ENCODE results near the gene TRIP12. TPM values are rescaled to one million over a fixed set of nuclear protein-coding genes. Genes with fewer than 3 reads are reported as not detected.
"Not testable (repeated sequence)": the region's sequence is repeated elsewhere in the genome, so short reads cannot be mapped to it uniquely, and the experiment has no call there.

The TRIP12 gene
- total RNA-seq, 2 experiments from 2014 or later = 224 to 229 TPM

DNA sequence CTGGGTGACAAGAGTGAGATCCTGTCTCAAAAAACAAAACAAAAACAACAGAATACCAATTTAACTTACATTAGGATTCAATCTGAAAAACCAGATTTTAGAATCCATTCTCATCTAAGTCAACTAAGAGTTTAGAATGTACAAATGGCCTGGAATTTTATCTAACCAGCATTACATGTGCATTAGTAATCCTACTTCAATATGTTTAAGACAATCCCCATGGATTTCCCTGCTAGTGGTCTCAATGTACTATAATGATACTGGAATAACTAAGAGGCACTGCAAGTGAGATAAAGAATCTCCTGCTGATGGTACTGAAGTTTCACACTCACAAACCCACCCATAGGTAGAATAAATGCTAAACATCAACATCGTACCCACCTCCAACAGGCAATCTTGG is 153.6 kb downstream of the TRIP12 start:
- H3K36me3 Mint-ChIP-seq (ENCODE audit: low read depth) = peaks cover 63% of the 10 kb centered on the region
- no peak overlapping the region for H3K4me3 Mint-ChIP-seq
- no peak overlapping the region for H3K27ac Mint-ChIP-seq
- H3K9me3 Mint-ChIP-seq = no peaks in the 10 kb centered on the region
- DNase-seq = no peak
- no peaks in the 10 kb centered on the region for H3K27me3 Mint-ChIP-seq
- ChIA-PET POLR2A (no interaction called here), CTCF (no interaction called here)
- no peaks in the 10 kb centered on the region for H3K4me1 Mint-ChIP-seq

DNA sequence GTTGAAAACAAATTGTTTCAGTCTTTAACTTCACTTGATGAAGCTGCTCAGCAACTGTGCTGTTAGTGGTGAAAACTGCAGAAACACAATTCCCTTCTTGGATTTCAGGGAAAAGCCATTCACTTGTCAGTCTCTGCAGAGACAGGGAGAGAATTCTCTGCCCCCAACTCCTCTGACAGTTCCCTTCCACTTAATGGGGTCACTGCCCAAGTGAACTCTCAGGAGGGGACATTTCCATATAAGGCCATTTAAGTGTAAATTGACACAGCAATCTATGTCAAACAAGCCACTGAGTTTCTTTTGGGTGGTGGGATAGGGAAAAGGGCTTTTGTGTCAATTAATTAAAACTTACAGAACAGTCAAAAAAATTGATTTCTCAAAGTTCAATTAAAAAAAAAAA is 156.1 kb downstream of the TRIP12 start:
- no peaks in the 10 kb centered on the region for H3K4me1 Mint-ChIP-seq
- H3K4me3 Mint-ChIP-seq = no peak overlapping the region
- no peaks in the 10 kb centered on the region for H3K27me3 Mint-ChIP-seq
- H3K27ac Mint-ChIP-seq = no peak overlapping the region
- peaks cover 50% of the 10 kb centered on the region for H3K36me3 Mint-ChIP-seq (ENCODE audit: low read depth)
- no peak for DNase-seq
- CTCF ChIA-PET = no interaction called here
- no peaks in the 10 kb centered on the region for H3K9me3 Mint-ChIP-seq
- POLR2A ChIA-PET = no interaction called here

DNA sequence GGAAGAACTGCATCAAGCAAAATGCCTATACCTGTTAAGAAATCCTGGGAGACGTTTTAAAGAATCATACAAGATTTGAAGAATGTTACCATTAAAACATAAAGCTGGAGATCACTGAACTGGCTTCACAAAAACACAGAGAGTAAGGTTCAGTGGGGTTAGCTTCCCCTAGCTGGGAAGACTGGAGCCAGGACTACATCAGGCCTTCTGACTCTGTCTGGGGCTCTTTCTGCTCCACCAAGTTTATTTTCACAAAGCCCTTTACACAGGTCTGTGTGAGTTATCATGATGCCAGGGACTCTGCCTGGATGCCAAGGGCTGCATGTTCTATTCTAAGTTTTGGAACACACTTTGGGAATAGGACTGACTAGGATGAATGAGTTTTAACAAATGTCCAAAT is 160.1 kb downstream of the TRIP12 start:
- Mint-ChIP-seq H3K27ac (no peak overlapping the region), H3K27me3 (no peaks in the 10 kb centered on the region), H3K9me3 (no peaks in the 10 kb centered on the region), H3K4me1 (no peaks in the 10 kb centered on the region), H3K4me3 (no peak overlapping the region), H3K36me3 (ENCODE audit: low read depth) (peaks cover 23% of the 10 kb centered on the region)
- POLR2A ChIA-PET = no interaction called here
- CTCF ChIA-PET = interaction anchor here (0.7 kb wide), 1 partner anchor 19 kb away, joined by 3 read pairs; no protein-coding TSS in a partner anchor
- no peak for DNase-seq

DNA sequence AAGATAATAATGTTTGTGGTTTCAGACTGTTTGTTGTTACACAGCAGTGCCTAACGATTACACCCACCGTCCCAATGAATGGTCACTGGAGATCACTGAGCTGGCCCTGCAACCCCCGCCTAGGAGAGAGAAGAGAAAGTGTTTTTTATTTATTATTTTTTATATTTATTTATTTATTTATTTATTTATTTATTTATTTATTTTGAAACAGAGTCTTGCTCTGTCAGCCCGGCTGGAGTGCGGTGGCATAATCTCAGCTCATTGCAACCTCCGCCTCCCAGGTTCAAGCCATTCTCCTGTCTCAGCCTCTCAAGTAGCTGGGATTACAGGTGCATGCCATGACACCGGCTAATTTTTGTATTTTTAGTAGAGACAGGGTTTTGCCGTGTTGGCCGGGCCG is 164.3 kb downstream of the TRIP12 start:
- POLR2A ChIA-PET; H3K36me3 Mint-ChIP-seq (ENCODE audit: low read depth); H3K27ac Mint-ChIP-seq; H3K4me3 Mint-ChIP-seq; DNase-seq; H3K9me3 Mint-ChIP-seq; H3K27me3 Mint-ChIP-seq; H3K4me1 Mint-ChIP-seq: not testable (repeated sequence)
- CTCF ChIA-PET = interaction anchor here (1.6 kb wide), 1 partner anchor 43 kb away, joined by 3 read pairs; no protein-coding TSS in a partner anchor

DNA sequence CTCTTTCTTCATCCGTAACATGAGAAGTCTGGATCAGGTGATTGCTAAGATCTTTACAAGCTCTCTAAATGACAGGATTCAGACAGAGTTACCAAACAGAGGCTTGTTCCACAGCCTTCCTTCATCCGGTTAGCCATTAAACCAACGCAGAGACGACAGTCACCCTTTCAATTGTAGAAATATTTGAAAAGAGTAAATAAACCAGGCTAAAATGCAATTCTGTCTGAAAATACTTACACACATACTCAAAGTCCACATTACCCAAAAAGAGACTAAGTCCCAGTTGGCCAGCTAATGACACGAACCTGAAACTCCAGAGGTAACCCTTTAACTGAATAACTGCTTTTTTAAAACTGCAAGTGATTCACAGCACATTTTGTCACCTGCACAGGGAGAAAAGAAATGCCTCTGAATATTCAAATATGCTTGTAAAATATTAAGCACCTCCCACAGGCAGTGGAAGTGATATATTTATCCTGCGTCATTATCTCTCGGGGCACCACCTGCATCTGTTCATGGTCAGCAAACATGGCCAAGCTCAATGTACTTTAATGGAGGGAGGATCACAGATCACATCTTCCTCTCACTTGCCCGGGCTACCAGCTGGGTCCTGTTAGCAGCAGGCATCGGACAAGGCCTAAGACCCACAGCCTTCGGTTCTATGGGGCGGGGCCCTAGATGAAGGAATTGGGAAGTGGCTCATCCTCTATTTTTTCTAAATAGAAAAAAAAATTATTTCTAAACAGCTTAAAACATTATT is 168.7 kb downstream of the TRIP12 start:
- H3K27me3 Mint-ChIP-seq = no peaks in the 10 kb centered on the region
- no peaks in the 10 kb centered on the region for H3K4me1 Mint-ChIP-seq
- no peaks in the 10 kb centered on the region for H3K9me3 Mint-ChIP-seq
- DNase-seq = no peak
- ChIA-PET CTCF (no interaction called here), POLR2A (no interaction called here)
- no peak overlapping the region for H3K27ac Mint-ChIP-seq
- no peaks in the 10 kb centered on the region for H3K36me3 Mint-ChIP-seq (ENCODE audit: low read depth)
- no peak overlapping the region for H3K4me3 Mint-ChIP-seq

DNA sequence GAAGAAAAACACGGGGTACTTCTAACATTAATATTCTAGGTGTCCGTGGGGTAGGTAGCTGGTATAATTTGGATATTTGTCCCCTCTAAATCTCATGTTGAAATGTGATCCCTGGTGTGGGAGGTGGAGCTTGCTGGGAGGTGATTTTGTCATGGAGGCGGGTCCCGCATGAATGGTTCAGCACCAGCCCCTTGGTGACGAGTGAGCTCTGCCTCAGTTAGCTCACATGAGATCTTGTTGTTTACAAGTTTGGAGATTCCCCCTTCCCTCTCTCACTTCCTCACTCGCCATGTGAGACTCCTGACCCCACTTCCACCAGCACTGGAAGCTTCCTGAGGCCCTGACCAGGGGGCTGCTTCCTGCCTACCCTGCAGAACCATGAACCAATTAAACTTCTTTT is 172.0 kb downstream of the TRIP12 start:
- CTCF ChIA-PET = interaction anchor here (0.6 kb wide), 1 partner anchor 31 kb away, joined by 3 read pairs; no protein-coding TSS in a partner anchor
- no peak for DNase-seq
- no peaks in the 10 kb centered on the region for H3K9me3 Mint-ChIP-seq
- POLR2A ChIA-PET = no interaction called here
- H3K27ac Mint-ChIP-seq = no peak overlapping the region
- no peaks in the 10 kb centered on the region for H3K36me3 Mint-ChIP-seq (ENCODE audit: low read depth)
- no peak overlapping the region for H3K4me3 Mint-ChIP-seq
- H3K4me1 Mint-ChIP-seq = no peaks in the 10 kb centered on the region
- H3K27me3 Mint-ChIP-seq = no peaks in the 10 kb centered on the region

DNA sequence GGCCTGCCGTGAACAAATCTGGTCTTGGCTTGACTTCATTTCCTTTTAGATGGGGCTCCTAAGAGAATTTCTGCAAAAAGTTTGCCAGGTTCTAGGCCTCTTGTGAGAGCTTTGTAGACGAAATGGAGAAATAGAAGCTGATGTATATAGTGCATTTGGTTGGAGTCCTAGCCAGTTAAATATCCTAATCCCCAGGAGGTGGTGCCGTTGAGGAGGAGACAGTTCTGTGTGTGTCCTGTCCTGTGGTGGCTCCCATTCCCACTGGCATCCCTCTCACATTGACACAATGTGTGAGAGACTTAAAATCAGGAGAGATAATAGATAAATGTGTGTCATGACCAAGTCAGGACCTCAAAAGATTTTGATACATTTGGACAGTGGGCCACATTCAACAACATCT is 172.9 kb downstream of the TRIP12 start:
- ChIA-PET CTCF (no interaction called here), POLR2A (no interaction called here)
- Mint-ChIP-seq H3K4me1 (no peaks in the 10 kb centered on the region), H3K27me3 (no peaks in the 10 kb centered on the region), H3K27ac (no peak overlapping the region), H3K9me3 (no peaks in the 10 kb centered on the region), H3K36me3 (ENCODE audit: low read depth) (no peaks in the 10 kb centered on the region), H3K4me3 (no peak overlapping the region)
- no peak for DNase-seq

DNA sequence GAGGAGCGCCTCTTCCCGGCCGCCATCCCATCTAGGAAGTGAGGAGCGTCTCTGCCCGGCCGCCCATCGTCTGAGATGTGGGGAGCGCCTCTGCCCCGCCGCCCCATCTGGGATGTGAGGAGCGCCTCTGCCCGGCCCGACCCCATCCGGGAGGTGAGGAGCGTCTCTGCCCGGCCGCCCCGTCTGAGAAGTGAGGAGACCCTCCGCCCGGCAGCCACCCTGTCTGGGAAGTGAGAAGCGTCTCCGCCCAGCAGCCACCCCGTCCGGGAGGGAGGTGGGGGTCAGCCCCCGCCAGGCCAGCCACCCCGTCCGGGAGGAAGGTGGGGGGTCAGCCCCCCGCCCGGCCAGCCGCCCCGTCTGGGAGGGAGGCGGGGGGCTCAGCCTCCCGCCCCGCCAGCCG is 179.1 kb downstream of the TRIP12 start:
- H3K4me3 Mint-ChIP-seq; CTCF ChIA-PET; H3K4me1 Mint-ChIP-seq; H3K27me3 Mint-ChIP-seq; POLR2A ChIA-PET; H3K27ac Mint-ChIP-seq; H3K36me3 Mint-ChIP-seq (ENCODE audit: low read depth); DNase-seq; H3K9me3 Mint-ChIP-seq: not testable (repeated sequence)

DNA sequence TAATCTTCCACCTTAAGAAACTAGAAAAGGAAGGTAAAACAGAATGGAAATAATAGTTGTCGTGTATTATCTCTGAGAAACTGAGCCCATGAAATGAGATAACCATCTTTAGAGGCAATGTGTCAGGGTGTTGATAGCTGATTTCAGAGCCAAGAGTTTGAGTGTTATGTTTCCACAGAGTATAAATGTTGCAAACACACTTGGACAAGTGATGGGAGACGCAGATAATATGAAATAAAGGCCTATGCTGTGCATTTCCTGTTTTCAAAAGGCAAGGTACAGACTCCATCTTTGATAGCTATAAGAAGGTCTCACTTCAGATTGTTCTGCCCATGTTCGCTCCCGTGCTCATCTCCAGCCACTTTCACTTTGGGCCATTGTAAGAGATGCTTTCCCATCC is 181.5 kb downstream of the TRIP12 start:
- peaks cover 6% of the 10 kb centered on the region for H3K36me3 Mint-ChIP-seq (ENCODE audit: low read depth)
- H3K27me3 Mint-ChIP-seq = peaks cover 3% of the 10 kb centered on the region
- no peaks in the 10 kb centered on the region for H3K4me1 Mint-ChIP-seq
- no peak for DNase-seq
- peaks cover 18% of the 10 kb centered on the region for H3K9me3 Mint-ChIP-seq
- no peak overlapping the region for H3K27ac Mint-ChIP-seq
- H3K4me3 Mint-ChIP-seq = no peak overlapping the region
- CTCF ChIA-PET = no interaction called here
- POLR2A ChIA-PET = no interaction called here

DNA sequence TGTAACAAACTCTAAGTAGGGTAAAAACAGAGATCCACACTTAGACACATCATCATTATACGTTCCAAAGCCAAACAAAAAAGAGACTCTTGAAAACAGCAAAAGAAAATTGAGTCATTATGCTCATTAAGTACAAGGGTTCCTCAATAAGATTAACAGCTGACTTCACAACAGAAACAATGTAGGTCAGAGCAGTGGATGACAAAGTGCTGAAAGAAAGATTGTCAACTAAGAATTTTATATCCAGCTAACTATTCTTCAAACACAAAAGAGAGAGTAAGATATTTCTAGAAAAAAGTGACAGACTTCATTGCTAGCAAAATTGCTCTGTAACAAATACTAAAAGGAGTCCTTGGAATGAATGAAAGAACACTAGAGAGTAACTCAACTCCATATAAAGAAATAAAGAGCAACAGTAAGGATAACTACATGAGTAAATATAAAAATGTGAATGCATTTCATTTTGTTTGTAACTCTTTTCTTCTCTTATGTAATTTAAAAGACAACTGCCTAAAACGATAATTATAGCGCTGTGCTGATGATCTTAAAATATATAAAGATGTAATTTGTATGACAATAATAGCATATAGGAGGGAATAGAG is 183.7 kb downstream of the TRIP12 start:
- Mint-ChIP-seq H3K4me3 (no peak overlapping the region), H3K9me3 (peaks cover 18% of the 10 kb centered on the region), H3K36me3 (ENCODE audit: low read depth) (peaks cover 6% of the 10 kb centered on the region), H3K4me1 (peaks cover 10% of the 10 kb centered on the region), H3K27ac (no peak overlapping the region), H3K27me3 (peaks cover 3% of the 10 kb centered on the region)
- no peak for DNase-seq
- POLR2A ChIA-PET = no interaction called here
- CTCF ChIA-PET = no interaction called here

DNA sequence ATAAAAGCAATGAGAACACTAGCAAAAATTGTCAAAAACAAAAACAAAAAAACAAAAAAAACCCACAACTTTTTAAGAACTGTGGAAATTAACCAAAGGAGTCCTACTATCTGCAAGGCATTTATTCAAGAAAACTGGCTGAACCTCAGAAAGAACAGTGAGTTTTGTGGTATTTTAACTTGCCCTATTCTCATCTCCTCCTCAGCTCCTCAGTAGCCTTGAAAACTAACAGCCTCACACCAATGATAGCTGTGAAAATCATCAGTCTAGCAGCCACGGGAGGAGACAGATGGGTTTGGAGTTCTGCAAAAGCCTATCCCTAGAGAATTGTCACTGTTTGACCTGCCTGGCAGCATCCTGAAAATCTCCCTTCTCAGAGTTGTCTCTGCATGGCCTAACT is 187.4 kb downstream of the TRIP12 start:
- Mint-ChIP-seq H3K4me1 (peaks cover 11% of the 10 kb centered on the region), H3K36me3 (ENCODE audit: low read depth) (peaks cover 6% of the 10 kb centered on the region), H3K4me3 (no peak overlapping the region), H3K27me3 (peaks cover 6% of the 10 kb centered on the region), H3K27ac (no peak overlapping the region), H3K9me3 (peaks cover 18% of the 10 kb centered on the region)
- CTCF ChIA-PET = no interaction called here
- POLR2A ChIA-PET = no interaction called here
- no peak for DNase-seq

DNA sequence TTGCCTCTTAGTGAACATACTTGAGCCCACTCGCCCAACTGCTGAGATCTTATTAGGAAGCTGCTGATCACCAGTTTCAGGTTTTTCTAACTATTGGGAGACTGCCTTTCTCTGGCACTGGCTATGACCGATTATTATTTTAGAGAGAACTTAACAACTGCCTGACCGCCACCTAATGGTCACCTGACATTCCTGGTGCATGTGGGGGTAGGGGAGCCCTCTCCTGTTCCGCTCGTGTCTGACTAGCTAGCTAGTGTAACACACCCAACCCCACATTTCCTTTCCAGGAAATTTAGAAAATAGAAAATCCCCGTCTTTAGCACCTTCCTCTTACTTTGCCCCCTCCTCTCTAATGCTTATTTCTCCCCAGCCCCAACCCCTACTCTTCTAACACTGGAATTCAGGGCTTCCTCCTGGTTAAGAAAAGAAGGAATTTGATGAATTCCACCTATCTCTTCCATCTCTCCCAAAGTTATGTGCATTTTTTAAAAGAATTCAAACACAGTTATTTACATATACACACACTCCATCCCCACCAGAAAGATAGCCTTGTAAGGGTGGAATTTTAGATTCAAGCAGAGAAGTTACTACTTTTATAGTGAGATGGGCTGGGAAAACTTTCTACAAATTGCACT is 188.1 kb downstream of the TRIP12 start:
- peaks cover 11% of the 10 kb centered on the region for H3K4me1 Mint-ChIP-seq
- peaks cover 6% of the 10 kb centered on the region for H3K36me3 Mint-ChIP-seq (ENCODE audit: low read depth)
- H3K4me3 Mint-ChIP-seq = no peak overlapping the region

DNA sequence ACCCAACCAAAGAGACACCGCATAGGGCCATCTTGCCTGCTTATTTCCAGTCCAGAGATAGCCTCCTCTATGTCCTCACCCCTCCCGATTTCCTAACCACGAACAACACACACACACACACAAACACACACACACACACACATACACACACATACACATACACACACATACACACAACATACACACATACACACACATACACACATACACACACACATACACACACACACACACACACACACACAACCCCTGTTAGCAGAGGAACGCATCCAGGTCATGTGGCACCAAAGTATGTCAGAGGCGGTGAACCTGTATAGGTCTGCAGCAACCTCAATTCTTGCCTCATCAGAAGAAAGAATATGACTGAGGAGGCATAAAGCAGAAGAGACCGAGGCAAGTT is 188.9 kb downstream of the TRIP12 start:
- H3K36me3 Mint-ChIP-seq (ENCODE audit: low read depth) = peaks cover 6% of the 10 kb centered on the region
- H3K27me3 Mint-ChIP-seq = peaks cover 6% of the 10 kb centered on the region
- H3K27ac Mint-ChIP-seq = no peak overlapping the region
- no peak overlapping the region for H3K4me3 Mint-ChIP-seq
- POLR2A ChIA-PET = no interaction called here
- CTCF ChIA-PET = interaction anchor here (0.6 kb wide), 1 partner anchor 427 kb away, joined by 3 read pairs; no protein-coding TSS in a partner anchor
- H3K4me1 Mint-ChIP-seq = peaks cover 11% of the 10 kb centered on the region
- DNase-seq = no peak
- peaks cover 11% of the 10 kb centered on the region for H3K9me3 Mint-ChIP-seq

More for the DNA sequence above, 188.1 kb downstream of the TRIP12 start:
- H3K27me3 Mint-ChIP-seq = peaks cover 6% of the 10 kb centered on the region
- DNase-seq = no peak
- POLR2A ChIA-PET = no interaction called here
- CTCF ChIA-PET = interaction anchor here (0.6 kb wide), 1 partner anchor 426 kb away, joined by 3 read pairs; no protein-coding TSS in a partner anchor
- H3K27ac Mint-ChIP-seq = no peak overlapping the region
- peaks cover 14% of the 10 kb centered on the region for H3K9me3 Mint-ChIP-seq

DNA sequence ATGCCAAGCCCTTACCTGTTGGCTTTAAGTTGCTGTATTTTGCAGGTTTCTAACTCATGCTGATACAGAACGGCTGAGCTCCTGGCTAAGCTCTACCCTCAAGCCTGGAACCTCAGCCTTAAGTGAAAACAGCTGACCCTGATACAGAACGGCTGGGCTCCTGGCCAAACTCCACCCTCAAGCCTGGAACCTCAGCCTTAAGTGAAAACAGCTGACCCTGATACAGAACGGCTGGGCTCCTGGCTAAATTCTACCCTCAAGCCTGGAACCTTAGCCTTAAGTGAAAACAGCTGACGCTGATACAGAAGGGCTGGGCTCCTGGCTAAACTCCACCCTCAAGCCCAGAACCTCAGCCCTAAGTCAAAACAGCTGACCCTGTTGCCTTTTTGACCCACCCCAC is 189.9 kb downstream of the TRIP12 start:
- no peak overlapping the region for H3K27ac Mint-ChIP-seq
- peaks cover 4% of the 10 kb centered on the region for H3K27me3 Mint-ChIP-seq
- peaks cover 11% of the 10 kb centered on the region for H3K4me1 Mint-ChIP-seq
- CTCF ChIA-PET = no interaction called here
- H3K36me3 Mint-ChIP-seq (ENCODE audit: low read depth) = peaks cover 2% of the 10 kb centered on the region
- DNase-seq = no peak
- POLR2A ChIA-PET = no interaction called here
- H3K4me3 Mint-ChIP-seq = no peak overlapping the region
- peaks cover 2% of the 10 kb centered on the region for H3K9me3 Mint-ChIP-seq

Data from activated CD4-positive, alpha-beta memory T cell treated with anti-CD3 and anti-CD28 coated beads, Interleukin-2, amount 10 ng/mL, durations not matched to agents 7 days and 5 days (primary cell).